Measurements from ENCODE around the gene CFAP46.

The CFAP46 gene

DNA sequence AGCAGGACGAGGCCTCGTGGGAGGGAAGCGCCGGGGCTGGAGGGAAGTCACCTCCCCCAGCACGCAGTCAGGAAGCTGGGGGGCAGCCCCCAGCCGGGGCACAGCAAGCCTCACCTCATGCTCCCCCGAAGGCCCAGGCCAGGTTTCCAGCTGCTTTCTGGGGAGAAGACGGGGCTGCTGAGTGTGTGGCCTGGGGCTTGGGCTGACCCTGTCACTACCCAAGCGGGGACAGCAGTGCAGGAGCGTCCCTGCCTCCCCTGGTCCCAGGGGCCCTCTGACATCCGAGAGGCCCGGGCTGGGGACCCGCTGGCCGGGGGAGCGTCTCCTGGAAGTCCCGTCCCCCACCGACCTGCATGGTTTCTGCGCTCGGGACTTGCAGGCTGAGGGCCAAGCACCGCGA is 136.8 kb downstream of the CFAP46 start:
- no peaks in the 10 kb centered on the region for H3K9me3 ChIP-seq
- H3K27ac ChIP-seq, result no peak overlapping the region
- peaks cover 21% of the 10 kb centered on the region for H3K27me3 ChIP-seq
- H3K4me1 ChIP-seq (ENCODE audit: control insufficient read depth in 1 of 2, insufficient read depth in 1 of 2, low read depth in 1 of 2, low read length in 1 of 2), result no peaks in the 10 kb centered on the region
- TF ChIP-seq, protein P1, sequence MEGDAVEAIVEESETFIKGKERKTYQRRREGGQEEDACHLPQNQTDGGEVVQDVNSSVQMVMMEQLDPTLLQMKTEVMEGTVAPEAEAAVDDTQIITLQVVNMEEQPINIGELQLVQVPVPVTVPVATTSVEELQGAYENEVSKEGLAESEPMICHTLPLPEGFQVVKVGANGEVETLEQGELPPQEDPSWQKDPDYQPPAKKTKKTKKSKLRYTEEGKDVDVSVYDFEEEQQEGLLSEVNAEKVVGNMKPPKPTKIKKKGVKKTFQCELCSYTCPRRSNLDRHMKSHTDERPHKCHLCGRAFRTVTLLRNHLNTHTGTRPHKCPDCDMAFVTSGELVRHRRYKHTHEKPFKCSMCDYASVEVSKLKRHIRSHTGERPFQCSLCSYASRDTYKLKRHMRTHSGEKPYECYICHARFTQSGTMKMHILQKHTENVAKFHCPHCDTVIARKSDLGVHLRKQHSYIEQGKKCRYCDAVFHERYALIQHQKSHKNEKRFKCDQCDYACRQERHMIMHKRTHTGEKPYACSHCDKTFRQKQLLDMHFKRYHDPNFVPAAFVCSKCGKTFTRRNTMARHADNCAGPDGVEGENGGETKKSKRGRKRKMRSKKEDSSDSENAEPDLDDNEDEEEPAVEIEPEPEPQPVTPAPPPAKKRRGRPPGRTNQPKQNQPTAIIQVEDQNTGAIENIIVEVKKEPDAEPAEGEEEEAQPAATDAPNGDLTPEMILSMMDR (IDR thresholded peaks at IDR 0.05), result no peak
- H3K4me3 ChIP-seq (ENCODE audit: low read depth in 1 of 2, low read length in 1 of 2), result no peak overlapping the region
- no peaks in the 10 kb centered on the region for H3K36me3 ChIP-seq

DNA sequence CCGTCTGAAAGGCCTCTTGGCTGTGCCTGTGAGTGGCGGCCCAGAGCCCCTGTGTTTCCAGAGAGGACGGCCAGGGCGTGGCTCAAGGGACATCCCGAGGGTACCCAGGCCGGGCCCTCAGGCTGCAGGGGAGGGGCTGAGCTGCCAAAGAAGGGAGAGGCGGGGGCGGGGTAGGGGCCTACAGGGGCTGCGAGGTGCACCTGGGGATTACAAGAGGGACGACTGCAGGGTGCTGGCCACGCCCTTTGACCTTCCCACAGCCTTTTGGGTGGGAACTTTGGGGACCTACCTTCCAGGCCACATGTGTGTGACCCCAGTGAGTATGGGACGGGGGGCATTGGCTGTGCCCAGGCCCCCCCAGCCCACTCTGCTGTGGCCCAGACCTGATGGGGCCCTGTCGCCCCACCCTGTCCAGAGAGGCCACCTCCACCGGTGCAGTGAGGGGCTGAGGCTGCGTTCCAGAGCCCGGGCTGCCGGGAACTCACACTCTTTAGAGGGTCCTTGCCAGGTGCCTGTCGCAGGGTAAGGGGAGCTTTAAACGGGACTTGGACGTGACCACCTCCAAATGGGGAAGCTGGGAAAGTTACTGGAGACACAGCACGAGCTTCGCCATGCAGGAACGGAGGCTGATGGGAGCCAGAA is 137.5 kb downstream of the CFAP46 start:
- H3K27me3 ChIP-seq, result peaks cover 21% of the 10 kb centered on the region
- no peaks in the 10 kb centered on the region for H3K4me1 ChIP-seq (ENCODE audit: control insufficient read depth in 1 of 2, insufficient read depth in 1 of 2, low read depth in 1 of 2, low read length in 1 of 2)
- no peaks in the 10 kb centered on the region for H3K9me3 ChIP-seq
- TF ChIP-seq, protein P1 (IDR thresholded peaks at IDR 0.05), result no peak
- H3K36me3 ChIP-seq, result no peaks in the 10 kb centered on the region
- no peak overlapping the region for H3K27ac ChIP-seq
- no peak overlapping the region for H3K4me3 ChIP-seq (ENCODE audit: low read depth in 1 of 2, low read length in 1 of 2)

DNA sequence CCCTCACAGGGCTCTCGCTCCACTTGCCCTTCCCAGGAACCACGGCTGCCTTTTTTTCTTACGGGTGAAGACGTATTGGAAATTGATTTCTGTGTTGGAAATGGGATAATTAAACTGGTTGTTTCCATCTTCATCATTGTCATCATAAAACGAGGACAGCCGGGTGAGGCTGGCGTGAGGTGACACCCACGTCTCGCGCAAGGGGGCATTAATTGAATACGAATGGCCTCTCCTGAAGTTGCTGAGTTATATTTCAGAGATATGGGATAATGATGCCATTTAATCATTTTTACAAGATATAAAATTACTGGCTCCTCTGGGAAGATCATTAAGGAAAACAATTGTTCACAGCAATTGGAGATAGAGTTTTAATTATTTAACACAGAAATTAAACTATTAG is 138.1 kb downstream of the CFAP46 start:
- no peaks in the 10 kb centered on the region for H3K36me3 ChIP-seq
- H3K9me3 ChIP-seq, result no peaks in the 10 kb centered on the region
- H3K27ac ChIP-seq, result no peak overlapping the region
- peaks cover 21% of the 10 kb centered on the region for H3K27me3 ChIP-seq
- no peaks in the 10 kb centered on the region for H3K4me1 ChIP-seq (ENCODE audit: control insufficient read depth in 1 of 2, insufficient read depth in 1 of 2, low read depth in 1 of 2, low read length in 1 of 2)
- H3K4me3 ChIP-seq (ENCODE audit: low read depth in 1 of 2, low read length in 1 of 2), result no peak overlapping the region
- TF ChIP-seq, protein P1 (IDR thresholded peaks at IDR 0.05), result no peak

DNA sequence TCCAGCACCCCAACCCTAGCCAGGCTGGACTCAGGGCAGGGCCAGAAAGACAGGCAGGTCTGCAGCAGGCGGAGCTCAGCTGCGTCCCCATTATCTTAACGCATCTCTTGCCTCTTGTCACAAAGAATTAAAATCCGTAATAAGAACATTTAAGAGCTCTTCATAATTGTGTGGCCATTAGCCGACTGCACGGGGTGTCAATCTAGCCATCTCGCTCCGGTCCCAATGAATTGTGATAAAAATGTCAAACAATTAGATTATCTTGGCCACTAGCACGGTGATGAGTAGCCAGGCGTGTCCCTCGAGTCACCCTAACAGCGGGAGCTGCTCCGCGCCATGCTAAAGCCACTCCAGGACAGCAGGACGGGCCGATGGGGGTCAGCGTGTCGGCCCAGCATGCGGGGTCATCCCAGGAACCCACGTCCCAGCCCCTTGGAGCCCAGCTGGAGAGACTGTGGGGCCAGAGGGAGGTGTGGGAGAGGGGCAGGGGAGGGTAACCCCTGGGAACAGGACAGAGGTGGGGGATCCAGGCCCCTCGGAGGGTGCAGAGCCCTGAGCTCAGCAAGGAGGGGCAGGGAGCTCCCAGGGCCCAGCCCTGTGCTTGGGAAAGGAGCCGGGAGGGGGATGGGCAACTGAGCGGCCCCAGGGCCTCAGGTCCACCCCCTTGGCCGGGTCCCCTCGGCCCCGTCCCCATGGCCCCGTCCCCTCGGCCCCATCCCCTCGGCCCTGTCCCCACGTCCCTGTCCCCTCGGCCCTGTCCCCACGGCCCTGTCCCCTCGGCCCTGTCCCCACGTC is 138.8 kb downstream of the CFAP46 start:
- Histone ChIP-seq H3K9me3 (no peaks in the 10 kb centered on the region), H3K4me1 (ENCODE audit: control insufficient read depth in 1 of 2, insufficient read depth in 1 of 2, low read depth in 1 of 2, low read length in 1 of 2) (no peaks in the 10 kb centered on the region), H3K36me3 (no peaks in the 10 kb centered on the region), H3K27ac (no peak overlapping the region), H3K27me3 (peaks cover 17% of the 10 kb centered on the region), H3K4me3 (ENCODE audit: low read depth in 1 of 2, low read length in 1 of 2) (no peak overlapping the region)
- TF ChIP-seq, protein P1 (IDR thresholded peaks at IDR 0.05), result no peak

DNA sequence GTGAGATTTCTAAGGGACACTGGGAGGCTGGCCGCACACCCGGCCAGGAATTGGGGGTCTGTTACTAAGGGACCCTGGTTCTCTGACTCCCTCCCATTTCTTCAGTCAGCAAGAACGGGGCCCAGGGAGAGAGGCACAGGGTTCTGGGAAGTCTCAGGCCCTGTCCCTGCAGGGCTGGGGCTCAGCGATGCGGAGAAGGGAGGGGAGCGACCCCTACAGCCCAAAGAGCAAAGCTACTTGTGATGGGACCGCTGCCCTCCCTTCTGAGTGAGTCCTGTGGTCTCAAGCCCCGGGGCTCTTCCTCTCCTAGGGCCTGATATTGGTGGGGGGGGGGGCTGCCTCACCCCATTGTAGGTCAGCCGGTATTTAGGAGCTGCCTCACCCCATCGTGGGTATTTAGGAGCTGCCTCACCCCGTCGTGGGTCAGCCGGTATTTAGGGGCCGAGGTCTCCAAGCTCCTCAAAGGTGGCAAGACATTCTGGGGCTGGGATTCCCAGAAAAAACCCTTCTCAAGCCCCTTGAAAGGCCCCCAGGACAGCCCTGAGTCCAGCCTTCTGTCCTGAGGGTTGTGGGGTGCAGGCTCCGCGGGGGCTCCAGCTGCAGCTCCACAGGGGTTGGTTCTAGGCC is 139.6 kb downstream of the CFAP46 start:
- H3K9me3 ChIP-seq, result no peaks in the 10 kb centered on the region
- no peaks in the 10 kb centered on the region for H3K4me1 ChIP-seq (ENCODE audit: control insufficient read depth in 1 of 2, insufficient read depth in 1 of 2, low read depth in 1 of 2, low read length in 1 of 2)
- no peak overlapping the region for H3K4me3 ChIP-seq (ENCODE audit: low read depth in 1 of 2, low read length in 1 of 2)
- peaks cover 11% of the 10 kb centered on the region for H3K27me3 ChIP-seq
- TF ChIP-seq, protein P1 (IDR thresholded peaks at IDR 0.05), result no peak
- H3K27ac ChIP-seq, result no peak overlapping the region
- H3K36me3 ChIP-seq, result no peaks in the 10 kb centered on the region

All from neutrophil (primary cell).